ENCODE measurements around the gene DMTF1.

Gene DMTF1

GRCh38 chr7:87123105-87123504 is 29.1 kb upstream of the DMTF1 start:
- Histone ChIP-seq H2BK5ac (ENCODE audit: low read length) (no peak overlapping the region), H3K36me3 (replicated peaks in 1 of 2; ENCODE audit: control insufficient read depth in 2 of 2, insufficient read depth in 2 of 2, low read length in 2 of 2) (no peaks in the 10 kb centered on the region), H3K9me3 (replicated peaks in 1 of 2; ENCODE audit: control insufficient read depth in 2 of 2, insufficient read depth in 1 of 2, low read depth in 1 of 2, low read length in 2 of 2) (no peaks in the 10 kb centered on the region), H2BK12ac (ENCODE audit: low read length) (no peak overlapping the region), H3K4me1 (ENCODE audit: control insufficient read depth in 2 of 2, insufficient read depth in 1 of 2, low read depth in 1 of 2, low read length in 2 of 2) (peaks cover 0 to 3% of the 10 kb centered on the region in 2 donors), H2AK5ac (ENCODE audit: low read depth, low read length) (no peak overlapping the region), H2BK120ac (ENCODE audit: low read depth, low read length) (no peak overlapping the region), H3K27ac (replicated peaks; ENCODE audit: low read length) (no peak overlapping the region), H2AFZ (ENCODE audit: low read length) (no peak overlapping the region), H3K18ac (ENCODE audit: low read length) (no peak overlapping the region), H3K4me2 (ENCODE audit: insufficient read depth, low read length, poor library complexity, severe bottlenecking) (no peak overlapping the region), H3K4ac (ENCODE audit: low read length) (no peak overlapping the region), H3K79me1 (ENCODE audit: low read depth, low read length) (no peaks in the 10 kb centered on the region), H3K4me3 (ENCODE audit: low read length in 2 of 2) (no peak overlapping the region), H3K9ac (ENCODE audit: low read depth, low read length, poor library complexity) (no peak overlapping the region), H4K8ac (ENCODE audit: low read depth, low read length) (no peak overlapping the region), H3K23ac (ENCODE audit: low read depth, low read length, poor library complexity) (no peak overlapping the region), H4K91ac (ENCODE audit: low read depth, low read length, poor library complexity) (no peak overlapping the region), H2BK15ac (ENCODE audit: low read length) (no peak overlapping the region), H3K27me3 (ENCODE audit: control insufficient read depth in 3 of 3, insufficient read depth in 3 of 3, low read depth in 1 of 3, low read length in 3 of 3) (no peaks in the 10 kb centered on the region), H3K14ac (ENCODE audit: low read length) (no peak overlapping the region)
- no peak for DNase-seq (ENCODE audit: low spot score)

DNA sequence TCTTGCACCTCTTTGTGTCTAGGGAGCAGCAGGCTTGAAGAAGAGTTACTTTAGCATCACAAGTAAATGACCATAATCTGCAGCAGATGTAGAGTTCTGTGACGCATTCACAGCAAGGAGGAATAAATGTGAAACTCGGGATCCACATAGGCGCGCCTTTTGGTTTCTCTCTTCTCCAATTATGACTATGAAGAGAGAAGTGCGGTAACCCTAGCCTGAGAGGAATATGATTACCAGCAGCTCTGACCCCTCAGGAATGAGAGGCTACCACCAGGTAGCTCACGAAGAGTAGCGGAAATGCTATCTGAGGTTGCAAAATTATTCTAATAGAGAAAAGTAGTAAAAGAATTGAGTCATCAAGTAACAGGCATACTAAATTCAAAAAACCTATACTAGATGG is 25.2 kb upstream of the DMTF1 start:
- Histone ChIP-seq H3K23ac (ENCODE audit: low read depth, low read length, poor library complexity) (no peak overlapping the region), H3K79me1 (ENCODE audit: low read depth, low read length) (no peaks in the 10 kb centered on the region), H3K9me3 (replicated peaks in 1 of 2; ENCODE audit: control insufficient read depth in 2 of 2, insufficient read depth in 1 of 2, low read depth in 1 of 2, low read length in 2 of 2) (no peaks in the 10 kb centered on the region), H2BK12ac (ENCODE audit: low read length) (no peak overlapping the region), H3K4me2 (ENCODE audit: insufficient read depth, low read length, poor library complexity, severe bottlenecking) (no peak overlapping the region), H3K18ac (ENCODE audit: low read length) (no peak overlapping the region), H2BK5ac (ENCODE audit: low read length) (no peak overlapping the region), H2AFZ (ENCODE audit: low read length) (no peak overlapping the region), H3K27ac (replicated peaks; ENCODE audit: low read length) (no peak overlapping the region), H3K4me1 (ENCODE audit: control insufficient read depth in 2 of 2, insufficient read depth in 1 of 2, low read depth in 1 of 2, low read length in 2 of 2) (peaks cover 4 to 22% of the 10 kb centered on the region in 2 donors), H4K8ac (ENCODE audit: low read depth, low read length) (no peak overlapping the region), H2BK120ac (ENCODE audit: low read depth, low read length) (no peak overlapping the region), H3K27me3 (ENCODE audit: control insufficient read depth in 3 of 3, insufficient read depth in 3 of 3, low read depth in 1 of 3, low read length in 3 of 3) (no peaks in the 10 kb centered on the region), H3K4me3 (ENCODE audit: low read length in 2 of 2) (no peak overlapping the region), H4K91ac (ENCODE audit: low read depth, low read length, poor library complexity) (no peak overlapping the region), H3K9ac (ENCODE audit: low read depth, low read length, poor library complexity) (no peak overlapping the region), H3K4ac (ENCODE audit: low read length) (no peak overlapping the region), H3K14ac (ENCODE audit: low read length) (no peak overlapping the region), H2AK5ac (ENCODE audit: low read depth, low read length) (no peak overlapping the region), H3K36me3 (replicated peaks in 1 of 2; ENCODE audit: control insufficient read depth in 2 of 2, insufficient read depth in 2 of 2, low read length in 2 of 2) (no peaks in the 10 kb centered on the region), H2BK15ac (ENCODE audit: low read length) (no peak overlapping the region)
- no peak for DNase-seq (ENCODE audit: low spot score)
- WGBS, 2 donors (ENCODE audit: extremely low coverage in 2 of 2, insufficient read length in 2 of 2, insufficient replicate concordance in 1 of 2) = no CpG with 5 or more reads among the region's 7 CpGs

DNA sequence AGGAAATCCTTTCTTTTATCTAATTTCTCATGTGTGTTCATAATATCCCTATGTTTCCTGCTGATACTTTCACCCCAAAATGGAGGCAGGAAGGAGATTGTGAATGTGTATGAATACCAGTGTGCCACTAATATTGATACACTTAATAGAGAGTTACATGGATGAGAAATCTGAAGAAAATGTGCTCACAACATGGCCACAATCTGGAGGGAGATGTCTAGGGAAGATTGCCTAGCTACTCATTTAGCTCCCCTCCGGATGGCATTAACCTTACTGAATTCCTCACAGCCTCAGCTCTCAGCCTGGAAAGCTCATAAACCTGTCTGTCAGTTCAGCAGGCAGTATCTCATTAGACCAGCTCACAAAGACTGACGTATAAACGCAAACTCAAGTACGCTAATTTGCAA is 23.4 kb upstream of the DMTF1 start:
- Histone ChIP-seq H3K4me2 (ENCODE audit: insufficient read depth, low read length, poor library complexity, severe bottlenecking) (peak overlapping the region; percentile 29), H2BK15ac (ENCODE audit: low read length) (no peak overlapping the region), H2BK5ac (ENCODE audit: low read length) (no peak overlapping the region), H3K9ac (ENCODE audit: low read depth, low read length, poor library complexity) (no peak overlapping the region), H2AK5ac (ENCODE audit: low read depth, low read length) (no peak overlapping the region), H2BK120ac (ENCODE audit: low read depth, low read length) (no peak overlapping the region), H3K79me1 (ENCODE audit: low read depth, low read length) (no peaks in the 10 kb centered on the region), H2BK12ac (ENCODE audit: low read length) (no peak overlapping the region), H3K4me1 (ENCODE audit: control insufficient read depth in 2 of 2, insufficient read depth in 1 of 2, low read depth in 1 of 2, low read length in 2 of 2) (peaks cover 4 to 22% of the 10 kb centered on the region in 2 donors), H4K8ac (ENCODE audit: low read depth, low read length) (no peak overlapping the region), H4K91ac (ENCODE audit: low read depth, low read length, poor library complexity) (no peak overlapping the region), H3K23ac (ENCODE audit: low read depth, low read length, poor library complexity) (no peak overlapping the region), H3K27me3 (ENCODE audit: control insufficient read depth in 3 of 3, insufficient read depth in 3 of 3, low read depth in 1 of 3, low read length in 3 of 3) (no peaks in the 10 kb centered on the region), H3K18ac (ENCODE audit: low read length) (no peak overlapping the region), H3K14ac (ENCODE audit: low read length) (no peak overlapping the region), H3K4me3 (ENCODE audit: low read length in 2 of 2) (peak overlapping the region in 1 of 2 donors; percentile 29), H2AFZ (ENCODE audit: low read length) (peak overlapping the region; percentile 76), H3K4ac (ENCODE audit: low read length) (no peak overlapping the region), H3K27ac (replicated peaks; ENCODE audit: low read length) (no peak overlapping the region), H3K9me3 (replicated peaks in 1 of 2; ENCODE audit: control insufficient read depth in 2 of 2, insufficient read depth in 1 of 2, low read depth in 1 of 2, low read length in 2 of 2) (no peaks in the 10 kb centered on the region), H3K36me3 (replicated peaks in 1 of 2; ENCODE audit: control insufficient read depth in 2 of 2, insufficient read depth in 2 of 2, low read length in 2 of 2) (no peaks in the 10 kb centered on the region)
- DNase-seq (ENCODE audit: low spot score) = peak; percentile 40
- no CpG with 5 or more reads among the region's 4 CpGs for WGBS, 2 donors (ENCODE audit: extremely low coverage in 2 of 2, insufficient read length in 2 of 2, insufficient replicate concordance in 1 of 2)

DNA sequence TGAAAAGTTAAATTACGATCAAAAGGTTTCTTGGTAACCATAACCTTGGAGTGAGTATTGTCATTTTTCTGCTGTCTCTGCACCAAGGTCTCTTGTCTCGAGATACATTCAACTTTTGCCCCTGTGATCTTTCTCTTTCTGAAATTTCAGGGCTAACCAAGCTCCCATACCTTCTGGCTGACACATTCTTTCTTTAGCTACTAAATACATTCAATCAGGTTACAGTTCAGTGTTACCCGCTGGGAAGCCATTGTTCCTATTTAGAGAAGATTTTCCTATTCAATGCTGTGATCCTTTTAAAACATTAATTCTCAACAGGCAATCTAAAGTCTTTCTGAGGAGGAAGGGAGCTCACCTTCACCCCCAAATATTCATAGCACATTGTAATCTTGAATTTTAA is 22.9 kb upstream of the DMTF1 start:
- Histone ChIP-seq H3K9ac (ENCODE audit: low read depth, low read length, poor library complexity) (no peak overlapping the region), H2BK120ac (ENCODE audit: low read depth, low read length) (no peak overlapping the region), H4K8ac (ENCODE audit: low read depth, low read length) (no peak overlapping the region), H3K4me1 (ENCODE audit: control insufficient read depth in 2 of 2, insufficient read depth in 1 of 2, low read depth in 1 of 2, low read length in 2 of 2) (peaks cover 4 to 22% of the 10 kb centered on the region in 2 donors), H2BK5ac (ENCODE audit: low read length) (no peak overlapping the region), H3K18ac (ENCODE audit: low read length) (no peak overlapping the region), H3K4me2 (ENCODE audit: insufficient read depth, low read length, poor library complexity, severe bottlenecking) (no peak overlapping the region), H2AFZ (ENCODE audit: low read length) (peak overlapping the region; percentile 76), H2BK15ac (ENCODE audit: low read length) (no peak overlapping the region), H2AK5ac (ENCODE audit: low read depth, low read length) (no peak overlapping the region), H3K27ac (replicated peaks; ENCODE audit: low read length) (no peak overlapping the region), H3K4me3 (ENCODE audit: low read length in 2 of 2) (peak overlapping the region in 1 of 2 donors; percentile 29), H3K36me3 (replicated peaks in 1 of 2; ENCODE audit: control insufficient read depth in 2 of 2, insufficient read depth in 2 of 2, low read length in 2 of 2) (no peaks in the 10 kb centered on the region), H3K27me3 (ENCODE audit: control insufficient read depth in 3 of 3, insufficient read depth in 3 of 3, low read depth in 1 of 3, low read length in 3 of 3) (no peaks in the 10 kb centered on the region), H4K91ac (ENCODE audit: low read depth, low read length, poor library complexity) (no peak overlapping the region), H3K79me1 (ENCODE audit: low read depth, low read length) (no peaks in the 10 kb centered on the region), H2BK12ac (ENCODE audit: low read length) (no peak overlapping the region), H3K14ac (ENCODE audit: low read length) (no peak overlapping the region), H3K4ac (ENCODE audit: low read length) (no peak overlapping the region), H3K23ac (ENCODE audit: low read depth, low read length, poor library complexity) (no peak overlapping the region), H3K9me3 (replicated peaks in 1 of 2; ENCODE audit: control insufficient read depth in 2 of 2, insufficient read depth in 1 of 2, low read depth in 1 of 2, low read length in 2 of 2) (no peaks in the 10 kb centered on the region)
- no CpG with 5 or more reads among the region's 3 CpGs for WGBS, 2 donors (ENCODE audit: extremely low coverage in 2 of 2, insufficient read length in 2 of 2, insufficient replicate concordance in 1 of 2)
- peak; percentile 41 for DNase-seq (ENCODE audit: low spot score)
